Colonic mucosa (tissue), 4 donors: Measurements from ENCODE around the gene NOD2. TPM values are rescaled to one million over a fixed set of nuclear protein-coding genes. Genes with fewer than 3 reads are reported as not detected.

Source experiments
- DNase-seq: peaks from one replicate; pipeline ENCODE4 v3.0.0-alpha.2; 2020
- H3K27ac ChIP-seq: fragments of 200-600 bp; one replicate; pipeline ENCODE4 v1.8.0; 2021
- H3K27me3 ChIP-seq: fragments of 200-600 bp; one replicate; pipeline ENCODE4 v1.8.0; 2021
- H3K36me3 ChIP-seq: fragments of 200-600 bp; one replicate; pipeline ENCODE4 v1.8.0; 2021
- H3K4me1 ChIP-seq: fragments of 200-600 bp; one replicate; pipeline ENCODE4 v1.8.0; 2021; ENCODE audit warnings: mild to moderate bottlenecking
- H3K4me3 ChIP-seq: fragments of 200-600 bp; one replicate; pipeline ENCODE4 v1.8.0; 2021
- H3K9ac ChIP-seq, 2 donors: one replicate each; pipeline ENCODE4 v1.7.0; 2013; ENCODE audit warnings: control low read depth in 2 of 2, low read depth in 2 of 2, low read length in 2 of 2
- H3K9me3 ChIP-seq: fragments of 200-600 bp; one replicate; pipeline ENCODE4 v1.8.0; 2021
- intact Hi-C: fragments of 100-400 bp; cut with DNase I; formaldehyde crosslinking; loops from one replicate; pipeline ENCODE4 v1.14.1; 2022
- total RNA-seq, 2 donors: library from RNA; stranded (reverse); fragmentation: NEBNext Ultra II Directional in 1 of 2; extraction: Animal tissue kit (Norgen Biotek cat#: 25700) in 1 of 2; gene quantifications; one replicate each; pipeline ENCODE4 v1.2.1, GENCODE V29; 2021
- TF ChIP-seq, protein P1 (sequence below): fragments of 200-600 bp; IDR thresholded peaks from one replicate; pipeline ENCODE4 v1.8.0; 2022; ENCODE audit warnings: antibody characterized with exemption, mild to moderate bottlenecking
- donor health status: healthy.
- donor health status: DM: no; HTN: no; CAD: no.
- donor health status: DM: no; HTN: no; CAD: no.

NOD2 gene
- total RNA-seq, 2 donors from 2014 or later = 0.79 to 1.2 TPM

DNA sequence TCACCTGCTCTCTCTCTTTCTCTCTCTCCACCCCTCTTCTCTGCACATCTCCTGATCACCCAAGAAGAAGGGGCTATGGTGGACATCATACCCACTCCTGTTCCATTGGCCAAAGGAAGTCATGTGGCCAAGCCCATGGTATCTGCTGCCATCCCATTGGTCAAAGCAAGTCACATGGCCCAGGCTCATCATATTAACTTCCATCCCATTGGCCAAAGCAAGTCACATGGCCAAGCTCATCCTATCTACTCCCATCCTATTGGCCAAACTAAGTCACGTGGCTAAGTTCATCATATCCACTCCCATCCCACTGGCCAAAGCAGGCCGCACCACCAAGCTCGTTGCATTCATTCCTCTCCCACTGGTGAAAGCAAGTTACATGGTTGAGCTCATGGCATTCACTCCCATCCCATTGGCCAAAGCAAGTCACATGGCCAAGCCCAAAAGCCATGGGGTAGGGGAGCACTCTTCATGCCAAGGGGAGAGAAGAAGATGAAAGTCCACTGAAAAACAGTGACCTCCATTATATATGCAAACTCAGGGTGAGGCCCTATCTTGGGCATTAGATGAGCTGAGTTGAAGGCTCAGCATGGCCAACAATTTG is 41.5 kb upstream of the NOD2 start:
- intact Hi-C loops = no loop called here
- TF ChIP-seq, protein P1, sequence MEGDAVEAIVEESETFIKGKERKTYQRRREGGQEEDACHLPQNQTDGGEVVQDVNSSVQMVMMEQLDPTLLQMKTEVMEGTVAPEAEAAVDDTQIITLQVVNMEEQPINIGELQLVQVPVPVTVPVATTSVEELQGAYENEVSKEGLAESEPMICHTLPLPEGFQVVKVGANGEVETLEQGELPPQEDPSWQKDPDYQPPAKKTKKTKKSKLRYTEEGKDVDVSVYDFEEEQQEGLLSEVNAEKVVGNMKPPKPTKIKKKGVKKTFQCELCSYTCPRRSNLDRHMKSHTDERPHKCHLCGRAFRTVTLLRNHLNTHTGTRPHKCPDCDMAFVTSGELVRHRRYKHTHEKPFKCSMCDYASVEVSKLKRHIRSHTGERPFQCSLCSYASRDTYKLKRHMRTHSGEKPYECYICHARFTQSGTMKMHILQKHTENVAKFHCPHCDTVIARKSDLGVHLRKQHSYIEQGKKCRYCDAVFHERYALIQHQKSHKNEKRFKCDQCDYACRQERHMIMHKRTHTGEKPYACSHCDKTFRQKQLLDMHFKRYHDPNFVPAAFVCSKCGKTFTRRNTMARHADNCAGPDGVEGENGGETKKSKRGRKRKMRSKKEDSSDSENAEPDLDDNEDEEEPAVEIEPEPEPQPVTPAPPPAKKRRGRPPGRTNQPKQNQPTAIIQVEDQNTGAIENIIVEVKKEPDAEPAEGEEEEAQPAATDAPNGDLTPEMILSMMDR = no peak
- DNase-seq = no peak
- Histone ChIP-seq H3K36me3 (no peaks in the 10 kb centered on the region), H3K27ac (no peak overlapping the region), H3K27me3 (no peaks in the 10 kb centered on the region), H3K9me3 (no peaks in the 10 kb centered on the region), H3K9ac (no peak overlapping the region), H3K4me3 (no peak overlapping the region), H3K4me1 (no peaks in the 10 kb centered on the region)

DNA sequence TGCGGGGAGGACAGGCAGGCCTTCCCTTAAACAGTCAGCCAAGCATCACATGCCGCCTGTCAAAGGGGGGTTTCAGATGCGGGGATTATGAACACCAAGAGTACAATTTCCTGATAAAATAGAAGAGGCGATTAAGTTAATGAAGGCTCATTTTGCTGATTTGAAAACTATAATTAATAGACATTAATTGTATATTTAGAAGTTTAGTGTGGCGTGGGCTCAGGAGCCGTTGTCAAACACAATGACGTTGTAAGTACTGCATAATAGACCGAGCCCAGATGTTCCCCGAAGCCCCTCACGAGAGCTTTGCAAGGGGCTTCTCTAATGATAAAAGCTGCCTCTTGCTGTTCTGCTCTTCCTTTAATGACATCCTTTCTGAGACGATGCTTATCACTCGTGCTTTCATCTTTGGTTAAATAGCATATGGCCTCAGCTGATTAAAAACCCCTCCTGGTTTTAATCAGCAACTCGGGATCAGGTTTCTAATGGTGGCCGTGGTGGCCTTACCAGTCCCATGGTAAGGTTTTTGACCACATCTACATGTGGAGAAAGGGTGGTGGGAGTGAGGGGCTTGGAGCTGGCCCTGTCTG is 40.5 kb upstream of the NOD2 start:
- Histone ChIP-seq H3K36me3 (no peaks in the 10 kb centered on the region), H3K4me3 (no peak overlapping the region), H3K27me3 (no peaks in the 10 kb centered on the region), H3K9me3 (no peaks in the 10 kb centered on the region), H3K4me1 (no peaks in the 10 kb centered on the region), H3K27ac (no peak overlapping the region), H3K9ac (no peak overlapping the region)
- intact Hi-C loops = no loop called here
- DNase-seq = no peak
- TF ChIP-seq, protein P1 = no peak

DNA sequence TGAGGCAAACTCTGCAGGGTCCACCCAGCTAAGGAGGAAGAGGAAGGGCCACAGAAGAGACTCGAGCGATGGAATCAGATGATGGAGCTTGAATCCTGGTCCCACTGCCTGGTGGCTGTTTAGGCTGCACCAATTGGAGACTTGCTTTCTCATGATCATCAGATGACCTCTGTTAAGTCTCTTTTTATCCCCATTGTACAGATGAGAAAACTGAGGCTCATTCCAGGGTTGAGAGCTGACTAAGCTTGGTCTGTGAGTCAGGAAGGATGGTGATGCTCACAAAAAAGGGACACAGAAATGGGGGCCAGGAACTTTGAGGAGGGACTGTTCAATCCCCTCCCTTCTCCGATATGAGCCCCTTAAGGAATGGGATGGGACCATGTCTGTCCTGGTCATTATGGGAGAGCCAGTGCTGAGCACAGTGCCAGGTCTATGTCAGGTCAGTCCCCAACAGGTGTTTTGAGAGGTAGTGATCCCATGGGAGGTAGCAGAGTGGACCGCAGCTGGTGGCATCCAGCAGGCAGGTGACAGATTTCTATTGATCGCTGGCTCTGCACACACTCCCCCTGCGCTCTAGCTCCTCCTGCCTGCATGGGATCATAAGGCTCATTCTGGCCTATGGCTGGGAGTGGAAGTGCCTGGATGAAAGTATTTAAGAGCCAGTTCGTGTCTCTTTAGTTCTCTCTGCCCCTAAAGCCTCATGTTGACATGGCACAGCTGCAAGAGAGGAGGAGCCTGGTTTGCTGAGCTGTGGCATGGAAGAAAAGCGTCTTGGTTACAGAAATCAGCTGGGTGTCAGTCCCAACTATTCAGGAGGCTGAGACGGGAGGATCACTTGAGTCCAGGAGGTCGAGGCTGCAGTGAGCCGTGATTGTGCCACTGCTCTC is 39.5 kb upstream of the NOD2 start:
- Histone ChIP-seq H3K9ac (no peak overlapping the region), H3K27me3 (no peaks in the 10 kb centered on the region), H3K4me3 (no peak overlapping the region), H3K27ac (no peak overlapping the region), H3K9me3 (no peaks in the 10 kb centered on the region), H3K36me3 (no peaks in the 10 kb centered on the region), H3K4me1 (no peaks in the 10 kb centered on the region)
- intact Hi-C loops = no loop called here
- no peak for DNase-seq
- TF ChIP-seq, protein P1 = no peak

DNA sequence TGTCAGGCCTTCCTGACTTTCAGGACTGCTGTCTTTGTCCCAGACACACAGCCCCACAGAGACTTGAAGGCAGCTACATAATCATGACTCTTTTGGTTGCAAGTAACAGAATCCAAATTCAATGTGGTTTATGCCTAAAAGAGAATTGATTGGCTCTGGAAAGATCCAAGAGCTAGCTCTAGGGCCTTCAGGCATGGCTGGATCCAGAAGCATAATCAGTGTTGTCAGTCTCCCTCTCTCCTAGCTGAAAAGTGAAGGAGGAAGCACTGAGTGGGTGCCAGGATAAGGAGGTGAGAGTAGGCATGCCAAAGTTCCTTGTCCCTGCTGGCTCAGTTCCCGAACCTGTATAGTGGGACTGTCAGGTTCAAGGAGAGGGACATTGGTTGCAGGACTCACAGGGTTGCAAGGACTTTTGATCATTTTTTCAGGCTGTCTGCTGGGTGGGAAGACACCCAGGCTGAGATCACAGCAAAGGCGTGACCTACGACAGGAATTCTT is 37.8 kb upstream of the NOD2 start:
- Histone ChIP-seq H3K36me3 (no peaks in the 10 kb centered on the region), H3K4me3 (no peak overlapping the region), H3K9me3 (no peaks in the 10 kb centered on the region), H3K27ac (no peak overlapping the region), H3K4me1 (no peaks in the 10 kb centered on the region), H3K9ac (no peak overlapping the region), H3K27me3 (no peaks in the 10 kb centered on the region)
- intact Hi-C loops = no loop called here
- TF ChIP-seq, protein P1 = no peak
- no peak for DNase-seq

DNA sequence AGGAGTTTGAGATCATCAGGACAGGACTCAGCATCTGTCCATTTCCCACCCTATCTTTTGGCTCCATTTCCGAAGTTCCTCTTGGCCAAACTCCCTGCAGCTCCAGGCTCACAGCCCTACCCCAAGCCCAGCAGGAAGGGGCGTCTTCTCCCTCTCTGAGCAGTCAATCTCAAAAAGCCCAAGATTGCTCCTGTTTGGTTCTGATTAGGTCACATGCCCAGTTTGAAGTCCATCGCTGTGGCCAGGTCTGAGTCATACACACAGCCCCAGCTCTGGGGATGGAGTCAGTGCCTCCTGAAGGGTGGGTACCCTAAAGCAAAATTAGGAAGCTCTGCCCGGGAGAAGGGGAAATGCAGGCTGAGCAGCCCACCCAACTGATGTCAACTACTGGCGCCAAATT is 36.2 kb upstream of the NOD2 start:
- Histone ChIP-seq H3K27ac (no peak overlapping the region), H3K9ac (no peak overlapping the region), H3K36me3 (no peaks in the 10 kb centered on the region), H3K4me3 (no peak overlapping the region), H3K9me3 (no peaks in the 10 kb centered on the region), H3K4me1 (no peaks in the 10 kb centered on the region), H3K27me3 (no peaks in the 10 kb centered on the region)
- no peak for DNase-seq
- intact Hi-C loops = no loop called here
- TF ChIP-seq, protein P1 = no peak
